IMR-90 (cell line): ENCODE data around the gene TRAPPC3L. TPM values are rescaled to one million over a fixed set of nuclear protein-coding genes. Genes with fewer than 3 reads are reported as not detected.

Experiments used
- ATAC-seq: fragments of 200-7000 bp; cut with Tn5 transposase; 2 replicates; pipeline ENCODE4 v1.9.1; 2020; ENCODE audit warnings: low read depth, mild to moderate bottlenecking, moderate library complexity
- BruUV-seq: library from RNA; stranded (reverse); fragments of 400-500 nt; replicated peaks from 2 replicates; lab custom pipeline; 2021; lab: Mats Ljungman, UMichigan
- CTCF ChIA-PET: fragments of 300-600 bp; formaldehyde crosslinking; extraction: SDS; loops from one replicate; lab custom pipeline; 2021; ENCODE audit warnings: antibody characterized with exemption; lab: Yijun Ruan, JAX
- POLR2A ChIA-PET: fragments of 300-600 bp; sonication (Branson Sonifier 250); formaldehyde crosslinking; loops from one replicate; lab custom pipeline; 2022; ENCODE audit warnings: antibody characterized with exemption; ENCODE audit not compliant: unreplicated experiment; lab: Charles Lee
- DNase-seq: peaks from one replicate; pipeline ENCODE4 v3.0.0; 2013
- H2AFZ ChIP-seq: replicated peaks from 2 replicates; pipeline ENCODE3; 2013; ENCODE audit warnings: low read length, mild to moderate bottlenecking; ENCODE audit not compliant: poor library complexity
- H2AK5ac ChIP-seq: 2 replicates; pipeline ENCODE4 v1.6.1; 2013; ENCODE audit warnings: low read depth, low read length, inconsistent platforms
- H2AK9ac ChIP-seq: replicated peaks from 2 replicates; pipeline ENCODE3; 2013; ENCODE audit warnings: mild to moderate bottlenecking, low read depth, low read length, moderate library complexity; ENCODE audit not compliant: poor library complexity
- H2BK120ac ChIP-seq: 2 replicates; pipeline ENCODE4 v1.6.1; 2013; ENCODE audit warnings: low read depth, low read length, inconsistent platforms
- H2BK15ac ChIP-seq: 3 replicates; pipeline ENCODE4 v1.6.1; 2013; ENCODE audit warnings: low read depth, low read length, inconsistent platforms
- H2BK20ac ChIP-seq: 2 replicates; pipeline ENCODE4 v1.6.1; 2013; ENCODE audit warnings: low read depth, mild to moderate bottlenecking, inconsistent platforms, low read length, moderate library complexity
- H2BK5ac ChIP-seq: 2 replicates; pipeline ENCODE4 v1.6.1; 2013; ENCODE audit warnings: mild to moderate bottlenecking, low read depth, low read length, inconsistent platforms; ENCODE audit not compliant: poor library complexity, severe bottlenecking
- H3K14ac ChIP-seq: replicated peaks from 2 replicates; pipeline ENCODE4 v1.6.1; 2013; ENCODE audit warnings: low read depth, low read length, inconsistent platforms
- H3K18ac ChIP-seq: 2 replicates; pipeline ENCODE4 v1.6.1; 2013; ENCODE audit warnings: low read depth, low read length, control low read depth
- H3K23ac ChIP-seq: 2 replicates; pipeline ENCODE4 v1.6.1; 2013; ENCODE audit warnings: low read depth, low read length, inconsistent platforms
- H3K27ac ChIP-seq: 2 replicates; pipeline ENCODE4 v1.5.1; 2013; ENCODE audit warnings: mild to moderate bottlenecking, control low read depth, low read length; ENCODE audit not compliant: insufficient read depth
- H3K27me3 ChIP-seq: 2 replicates; pipeline ENCODE4 v1.6.1; 2013; ENCODE audit warnings: low read length; ENCODE audit not compliant: control insufficient read depth, insufficient read depth
- H3K36me3 ChIP-seq: 2 replicates; pipeline ENCODE4 v1.6.1; 2013; ENCODE audit warnings: low read length, mixed read lengths; ENCODE audit not compliant: control insufficient read depth, insufficient read depth
- H3K4ac ChIP-seq: 2 replicates; pipeline ENCODE4 v1.6.1; 2013; ENCODE audit warnings: low read depth, low read length, inconsistent platforms
- H3K4me1 ChIP-seq: 2 replicates; pipeline ENCODE4 v1.6.1; 2013; ENCODE audit warnings: low read length, mixed read lengths; ENCODE audit not compliant: control insufficient read depth, insufficient read depth
- H3K4me2 ChIP-seq: 2 replicates; pipeline ENCODE4 v1.6.1; 2013; ENCODE audit warnings: low read depth, mild to moderate bottlenecking, control low read depth, low read length, moderate library complexity
- H3K4me3 ChIP-seq: 2 replicates; pipeline ENCODE4 v1.5.1; 2013; ENCODE audit warnings: low read depth, mild to moderate bottlenecking, control low read depth, low read length, moderate library complexity; ENCODE audit not compliant: insufficient read depth
- H3K56ac ChIP-seq: 2 replicates; pipeline ENCODE4 v1.6.1; 2013; ENCODE audit warnings: low read length, inconsistent platforms; ENCODE audit not compliant: insufficient read depth; ENCODE audit errors: extremely low read depth
- H3K79me1 ChIP-seq, 2 experiments: 2 replicates each; pipeline ENCODE4 v1.6.1; 2013; ENCODE audit warnings: low read length in 2 of 2, inconsistent platforms in 1 of 2, low read depth in 1 of 2
- H3K9ac ChIP-seq: 2 replicates; pipeline ENCODE4 v1.6.1; 2013; ENCODE audit warnings: low read depth, low read length, control low read depth
- H3K9me1 ChIP-seq: 2 replicates; pipeline ENCODE4 v1.6.1; 2013; ENCODE audit warnings: low read length, inconsistent platforms; ENCODE audit not compliant: insufficient read depth
- H3K9me3 ChIP-seq: 2 replicates; pipeline ENCODE4 v1.6.1; 2013; ENCODE audit warnings: low read length; ENCODE audit not compliant: control insufficient read depth, insufficient read depth
- H4K20me1 ChIP-seq: 2 replicates; pipeline ENCODE4 v1.6.1; 2013; ENCODE audit warnings: low read length, inconsistent platforms; ENCODE audit not compliant: insufficient read depth
- H4K5ac ChIP-seq: 2 replicates; pipeline ENCODE4 v1.6.1; 2013; ENCODE audit warnings: mild to moderate bottlenecking, low read depth, low read length, control low read depth
- H4K8ac ChIP-seq, 2 experiments: 2 replicates each; pipeline ENCODE4 v1.6.1; 2013; ENCODE audit warnings: low read depth in 2 of 2, low read length in 2 of 2, control low read depth in 1 of 2, inconsistent platforms in 1 of 2
- H4K91ac ChIP-seq: 2 replicates; pipeline ENCODE4 v1.6.1; 2013; ENCODE audit warnings: low read depth, low read length, inconsistent platforms; ENCODE audit not compliant: insufficient read depth
- CTCF ChIP-seq: conservative IDR thresholded peaks from 2 replicates; pipeline ENCODE4 v1.5.1; 2012; ENCODE audit warnings: mild to moderate bottlenecking, low read depth, low read length, improper control_type of control experiment
- MAFK ChIP-seq: IDR thresholded peaks from 2 replicates; pipeline ENCODE4 v1.6.1; 2012; ENCODE audit warnings: low read depth, low read length, improper control_type of control experiment
- MXI1 ChIP-seq: IDR thresholded peaks from 2 replicates; pipeline ENCODE4 v1.6.1; 2012; ENCODE audit warnings: low read depth, mild to moderate bottlenecking, low read length, moderate library complexity, borderline replicate concordance
- RAD21 ChIP-seq: IDR thresholded peaks from 2 replicates; pipeline ENCODE4 v1.6.1; 2012; ENCODE audit warnings: low read length, improper control_type of control experiment
- SMC3 ChIP-seq: fragments of 150-350 bp; IDR thresholded peaks from 2 replicates; pipeline ENCODE4 v1.6.1; 2016; ENCODE audit warnings: low read depth, mild to moderate bottlenecking, antibody characterized with exemption, low read length, moderate library complexity
- WGBS, 2 experiments: methylation state at CpG; one replicate each; pipeline versions ENCODE4 v1.1.5 to v1.1.7; 2013; ENCODE audit warnings: missing lambda C conversion rate in 2 of 2; ENCODE audit not compliant: insufficient read length in 1 of 2; ENCODE audit errors: extremely low coverage in 2 of 2; 5-methylcytosine and 5-hydroxymethylcytosine counted together
- dilution Hi-C: fragments of 300-500 bp; cut with HindIII; formaldehyde crosslinking; loops from one replicate; pipeline ENCODE4 v1.14.3; 2018; ENCODE audit warnings: low sequenced_read_pairs; ENCODE audit not compliant: unreplicated experiment
- in situ Hi-C: fragments of 300-500 bp; cut with MboI; formaldehyde crosslinking; loops from 3 replicates; pipeline ENCODE4 v1.14.3; 2019; ENCODE audit warnings: low sequenced_read_pairs, inconsistent platforms, mixed read lengths
- intact Hi-C: fragments of 100-400 bp; cut with micrococcal nuclease; formaldehyde crosslinking; loops from 2 replicates; pipeline ENCODE4 v1.10.0; 2022
- polyA plus RNA-seq, 3 experiments: library from polyadenylated mRNA; depleted of rRNA; stranded (reverse); fragments of >200 nt; gene quantifications; 2 replicates each; pipeline ENCODE4 v1.2.3, GENCODE V29; 2012; ENCODE audit warnings: low replicate concordance in 1 of 3
- total RNA-seq: library from RNA; depleted of rRNA; stranded (reverse); fragments of >200 nt; gene quantifications from 2 replicates; pipeline ENCODE4 v1.2.3, GENCODE V29; 2012

Gene TRAPPC3L
- total and polyA plus RNA-seq, 2 of the 4 experiments (the other 2 are of a cell fraction) = 0.03 TPM; not detected in 1

DNA sequence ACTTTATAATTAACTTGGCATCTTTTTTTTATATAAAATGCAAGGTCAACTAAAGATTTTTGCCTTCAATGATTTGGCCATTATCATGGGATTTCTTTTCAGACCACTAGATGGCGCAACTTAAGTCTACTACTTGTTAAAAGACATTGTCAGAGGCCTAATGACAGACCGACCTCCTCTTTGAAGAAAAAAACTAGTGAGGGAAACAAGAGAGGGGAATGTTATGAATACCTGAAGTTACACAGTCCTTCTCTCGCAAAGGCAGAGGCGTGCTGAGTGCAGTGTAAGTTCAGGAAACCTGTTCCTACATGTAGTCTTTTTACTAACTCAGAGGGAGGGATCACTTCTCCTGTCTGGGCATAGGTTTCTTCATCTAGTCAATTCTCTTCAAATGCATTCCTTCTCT is 9.3 kb downstream of the TRAPPC3L start:
- Histone ChIP-seq H3K9me1 (peaks cover 3% of the 10 kb centered on the region; the same call in 1 of the 2 replicates), H4K8ac (peak overlapping the region; percentile 37 to 90; a peak in 2 of 4 replicates), H2AFZ (peak overlapping the region; percentile 88), H2BK5ac (peak overlapping the region; percentile 43), H2BK20ac (peak overlapping the region; percentile 69; the same call in 1 of the 2 replicates), H3K9ac (peak overlapping the region; percentile 73; the same call in 1 of the 2 replicates), H3K9me3 (no peaks in the 10 kb centered on the region), H4K20me1 (no peaks in the 10 kb centered on the region), H3K4me3 (no peak overlapping the region), H4K5ac (peak overlapping the region; percentile 55; the same call in 1 of the 2 replicates), H2AK9ac (no peak overlapping the region), H3K14ac (0 out of 2 replicates have a peak overlapping the region, but pooled peaks have one; percentile 39), H3K27ac (no peak overlapping the region), H2BK120ac (peak overlapping the region; percentile 82), H2AK5ac (peak overlapping the region; percentile 74; the same call in 1 of the 2 replicates), H3K18ac (peak overlapping the region; percentile 59; the same call in 1 of the 2 replicates), H3K4me1 (peaks cover 2% of the 10 kb centered on the region; the same call in 1 of the 2 replicates), H3K4me2 (no peak overlapping the region), H3K4ac (peak overlapping the region; percentile 73), H3K23ac (peak overlapping the region; percentile 46; the same call in 1 of the 2 replicates), H3K27me3 (no peaks in the 10 kb centered on the region), H4K91ac (peak overlapping the region; percentile 61; the same call in 1 of the 2 replicates), H3K36me3 (no peaks in the 10 kb centered on the region), H2BK15ac (peak overlapping the region; percentile 96; the same call in 2 of the 3 replicates), H3K79me1 (no peaks in the 10 kb centered on the region), H3K56ac (no peak overlapping the region)
- no TSS peak for BruUV-seq
- no CpG with 5 or more reads among the region's 4 CpGs for WGBS, 2 experiments
- dilution Hi-C loops = no loop called here
- in situ Hi-C loops = loop anchor here (10.0 kb wide), 2 partner anchors 241 to 271 kb away; no protein-coding TSS in a partner anchor
- peak; percentile 66 for TF ChIP-seq SMC3
- no peak for TF ChIP-seq MXI1
- peak; percentile 68 for TF ChIP-seq CTCF
- TF ChIP-seq RAD21 = peak; percentile 59
- peak; percentile 16; the same call in 1 of the 2 replicates for TF ChIP-seq MAFK
- intact Hi-C loops = loop anchor here (1.0 kb wide), 2 partner anchors 25 to 109 kb away; no protein-coding TSS in a partner anchor
- peak; percentile 73 for ATAC-seq
- CTCF ChIA-PET = interaction anchor here (1.0 to 1.3 kb wide), 3 partner anchors 248 to 268 kb away, joined by 3 to 5 read pairs (median 3); partner anchors contain the start of gene TSPYL1
- POLR2A ChIA-PET = no interaction called here
- peak; percentile 71 for DNase-seq
